Neural cell (in vitro differentiated cells): Measurements from ENCODE around the gene CSRNP3.

Experiments
- EZH2 ChIP-seq: fragments of 200-600, 300-800 bp; shearing (Covaris generic), sonication (generic); IDR thresholded peaks from 2 replicates; pipeline ENCODE4 v1.6.1; 2014; ENCODE audit warnings: antibody characterized with exemption, low read length, borderline replicate concordance, mild to moderate bottlenecking; ENCODE audit not compliant: insufficient read depth, poor library complexity, severe bottlenecking
- MXI1 ChIP-seq: fragments of 450-650 bp; conservative IDR thresholded peaks from 2 replicates; pipeline ENCODE4 v1.6.1; 2014; ENCODE audit warnings: antibody characterized with exemption, mild to moderate bottlenecking; ENCODE audit not compliant: poor library complexity, severe bottlenecking
- POLR2AphosphoS5 ChIP-seq: IDR thresholded peaks from 2 replicates; pipeline ENCODE4 v1.6.1; 2012
- TAF1 ChIP-seq: IDR thresholded peaks from 2 replicates; pipeline ENCODE4 v1.6.1; 2012; ENCODE audit warnings: low read depth
- TF ChIP-seq, protein P1 (sequence below): fragments of 450-650 bp; IDR thresholded peaks from 2 replicates; pipeline ENCODE4 v1.5.1; 2014; ENCODE audit warnings: antibody characterized with exemption, mild to moderate bottlenecking, moderate library complexity; ENCODE audit not compliant: poor library complexity, severe bottlenecking

GRCh38 chr2:165678882-165679281 lies 209.4 kb downstream of the CSRNP3 start:
- TF ChIP-seq, protein P1, sequence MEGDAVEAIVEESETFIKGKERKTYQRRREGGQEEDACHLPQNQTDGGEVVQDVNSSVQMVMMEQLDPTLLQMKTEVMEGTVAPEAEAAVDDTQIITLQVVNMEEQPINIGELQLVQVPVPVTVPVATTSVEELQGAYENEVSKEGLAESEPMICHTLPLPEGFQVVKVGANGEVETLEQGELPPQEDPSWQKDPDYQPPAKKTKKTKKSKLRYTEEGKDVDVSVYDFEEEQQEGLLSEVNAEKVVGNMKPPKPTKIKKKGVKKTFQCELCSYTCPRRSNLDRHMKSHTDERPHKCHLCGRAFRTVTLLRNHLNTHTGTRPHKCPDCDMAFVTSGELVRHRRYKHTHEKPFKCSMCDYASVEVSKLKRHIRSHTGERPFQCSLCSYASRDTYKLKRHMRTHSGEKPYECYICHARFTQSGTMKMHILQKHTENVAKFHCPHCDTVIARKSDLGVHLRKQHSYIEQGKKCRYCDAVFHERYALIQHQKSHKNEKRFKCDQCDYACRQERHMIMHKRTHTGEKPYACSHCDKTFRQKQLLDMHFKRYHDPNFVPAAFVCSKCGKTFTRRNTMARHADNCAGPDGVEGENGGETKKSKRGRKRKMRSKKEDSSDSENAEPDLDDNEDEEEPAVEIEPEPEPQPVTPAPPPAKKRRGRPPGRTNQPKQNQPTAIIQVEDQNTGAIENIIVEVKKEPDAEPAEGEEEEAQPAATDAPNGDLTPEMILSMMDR: no peak
- TF ChIP-seq TAF1: no peak
- TF ChIP-seq POLR2AphosphoS5: no peak
- TF ChIP-seq EZH2: no peak
- no peak for TF ChIP-seq MXI1
